Urothelium cell line (cell line): ENCODE measurements around the gene PLCH1.
A peak's percentile ranks its signal among the peaks of the same experiment; 100 is the strongest.

Source experiments
- DNase-seq: peaks from one replicate; pipeline ENCODE4 v3.0.0; 2011; ENCODE audit warnings: low spot score, mixed read lengths
- FAIRE-seq: peaks from 2 replicates; lab custom pipeline; 2011; peaks lifted over from hg19 to GRCh38; lab: Jason Lieb, UNC

PLCH1 gene

DNA sequence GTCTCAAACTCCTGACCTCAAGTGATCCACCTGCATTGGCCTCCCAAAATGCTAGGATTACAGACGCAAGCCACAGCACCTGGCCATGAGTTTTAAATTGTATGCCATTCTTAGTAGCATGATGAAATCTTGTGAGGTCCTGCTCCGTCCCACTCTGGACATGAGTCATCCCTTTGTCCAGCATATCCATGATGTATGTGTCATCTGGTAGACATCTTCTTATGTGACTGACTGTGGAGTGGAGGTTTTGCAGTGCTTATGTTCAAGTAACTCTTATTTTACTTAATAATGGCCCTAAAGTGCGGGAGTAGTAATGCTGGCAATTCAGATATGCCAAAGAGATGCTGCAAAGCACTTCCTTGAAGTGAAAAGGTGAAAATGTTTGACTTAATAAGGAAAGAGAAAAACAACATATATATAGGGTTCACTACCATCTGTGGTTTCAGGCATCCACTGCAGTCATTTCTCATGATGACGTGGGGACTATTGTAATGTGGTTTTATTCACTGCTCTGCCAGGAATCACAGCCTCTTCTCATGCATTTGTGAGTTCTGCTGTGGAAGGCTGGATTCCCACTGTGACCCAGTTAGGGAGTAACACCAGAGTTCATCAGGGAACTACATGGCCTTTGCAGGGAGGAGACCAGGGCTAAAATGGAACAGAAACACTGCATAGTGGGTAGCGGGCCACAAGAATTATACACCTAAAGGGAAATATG is 246.8 kb downstream of the PLCH1 start:
- DNase-seq (peak; percentile 20), FAIRE-seq (peak; percentile 30)

DNA sequence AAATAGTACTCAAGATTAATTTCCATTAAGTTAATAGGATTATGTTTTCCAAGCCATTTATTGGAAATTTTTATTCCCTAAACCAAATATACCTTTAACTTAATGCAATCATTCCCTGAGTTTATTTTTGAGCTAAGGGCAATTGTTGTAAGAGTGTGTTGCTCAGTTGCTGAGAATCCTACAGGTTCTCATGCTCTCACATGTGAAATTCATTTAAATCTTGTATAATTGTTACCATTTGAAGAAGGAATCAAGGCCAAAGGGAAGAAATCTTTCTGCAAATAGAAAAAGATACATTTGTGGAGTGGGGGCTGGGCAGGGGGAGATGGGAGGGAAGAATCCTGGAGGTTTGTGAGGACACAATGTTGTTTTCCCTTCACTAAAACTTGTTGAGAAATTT is 248.7 kb downstream of the PLCH1 start:
- DNase-seq = no peak
- FAIRE-seq = no peak

DNA sequence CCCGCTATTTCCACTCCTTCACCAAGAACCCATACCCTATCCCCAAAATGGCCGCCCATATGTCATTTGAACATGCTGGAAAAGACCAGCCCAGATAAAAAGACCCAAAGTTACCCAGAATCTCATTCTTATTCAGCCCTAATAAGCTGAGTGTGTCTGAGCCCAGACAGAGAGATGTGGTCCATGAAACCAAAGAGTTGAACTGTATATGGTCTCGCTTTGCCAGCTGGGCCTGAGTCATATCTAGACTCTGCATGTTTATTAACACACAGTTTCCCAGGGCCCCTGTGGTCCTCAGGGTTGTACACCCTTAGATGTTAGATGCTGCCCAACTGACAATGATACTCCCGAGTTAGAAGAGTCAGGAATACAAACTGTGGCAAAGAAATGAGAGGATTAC is 249.5 kb downstream of the PLCH1 start:
- no peak for DNase-seq
- no peak for FAIRE-seq

GRCh38 chr3:155494332-155494731 is 250.5 kb downstream of the PLCH1 start:
- FAIRE-seq = no peak

DNA sequence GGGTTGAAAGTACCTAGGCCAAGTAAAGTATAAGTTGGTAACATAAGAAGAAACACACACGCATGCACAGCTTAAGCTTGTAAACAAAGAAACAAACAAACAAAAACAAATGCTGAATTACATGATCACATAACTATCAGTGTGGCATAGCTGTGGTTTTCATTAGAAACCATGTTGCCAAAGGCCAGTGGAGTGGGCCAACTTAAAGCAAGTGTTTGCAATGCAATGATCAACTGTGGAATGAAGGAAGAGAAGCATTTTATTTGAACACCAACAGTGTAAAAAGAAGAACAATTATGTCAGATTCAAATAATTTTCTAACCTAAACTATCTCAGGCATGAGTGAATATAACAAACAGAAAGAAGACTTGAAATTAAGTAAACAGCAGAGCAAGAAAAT is 252.0 kb downstream of the PLCH1 start:
- DNase-seq (no peak), FAIRE-seq (no peak)

More at GRCh38 chr3:155494332-155494731, 250.5 kb downstream of the PLCH1 start:
- DNase-seq = no peak

GRCh38 chr3:155491696-155492095 is 253.2 kb downstream of the PLCH1 start:
- FAIRE-seq = no peak
- DNase-seq = no peak

DNA sequence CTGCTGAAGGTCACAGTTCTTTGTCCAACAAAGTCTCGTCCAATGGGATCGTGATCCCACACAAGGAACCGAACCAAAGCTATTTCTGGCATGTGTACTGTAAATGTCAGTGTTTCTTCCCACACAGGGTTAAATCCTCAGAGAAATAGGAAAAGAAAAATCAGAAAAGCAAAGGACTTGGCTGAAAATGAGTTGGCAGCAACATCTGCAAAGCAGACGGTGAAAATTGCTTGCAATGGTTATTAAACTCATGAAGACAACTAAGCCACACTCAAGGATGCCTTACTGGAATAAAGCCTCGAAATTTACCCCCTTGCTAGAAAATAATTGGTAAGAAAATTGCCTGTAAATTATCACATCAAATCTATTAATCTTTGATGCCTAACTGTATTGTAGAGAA is 256.2 kb downstream of the PLCH1 start:
- FAIRE-seq (no peak), DNase-seq (no peak)

- no peak for DNase-seq
- no peak for FAIRE-seq
Observed at GRCh38 chr3:155485897-155486296, 259.0 kb downstream of the PLCH1 start.

DNA sequence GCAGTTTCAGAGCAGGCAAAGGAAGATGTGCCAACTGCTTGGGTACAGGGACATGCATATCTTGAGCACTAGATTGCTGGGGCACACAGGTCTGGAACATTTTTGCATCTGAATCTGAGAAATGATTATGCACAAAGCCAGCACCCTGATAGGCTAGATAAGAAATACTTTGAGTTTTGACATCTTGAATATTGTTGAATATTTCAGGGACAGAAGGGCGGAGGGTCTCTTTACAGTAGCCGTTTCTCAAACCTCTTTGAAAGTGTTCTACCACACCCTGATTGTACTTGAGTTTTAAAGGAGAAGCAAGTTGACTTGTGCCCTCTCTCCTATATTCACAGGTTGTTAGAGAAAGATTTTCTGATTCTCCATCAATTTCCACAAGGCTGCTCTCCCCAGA is 263.3 kb downstream of the PLCH1 start:
- no peak for DNase-seq
- FAIRE-seq = no peak

DNA sequence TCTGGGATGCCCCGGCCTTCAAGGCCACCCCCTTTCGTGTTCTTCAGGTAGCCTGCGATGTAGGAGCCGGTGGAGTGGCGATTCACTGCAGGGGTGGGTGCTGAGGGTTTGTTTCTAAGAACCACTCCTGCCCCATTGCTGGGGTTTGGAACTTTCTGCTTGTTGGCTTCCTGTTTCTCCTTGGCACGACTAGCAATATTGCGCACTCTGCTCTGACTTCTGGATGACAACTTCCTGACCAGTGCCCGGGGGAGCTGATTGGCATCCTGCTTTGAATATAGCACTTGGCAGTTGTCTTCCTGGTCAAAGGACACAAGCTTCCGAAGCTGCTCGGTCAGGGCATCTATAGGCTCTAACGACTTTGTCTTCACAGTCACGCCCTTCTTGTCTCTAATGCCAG is 263.8 kb downstream of the PLCH1 start:
- DNase-seq = no peak
- no peak for FAIRE-seq

GRCh38 chr3:155465664-155466063 is 279.2 kb downstream of the PLCH1 start:
- DNase-seq = no peak
- no peak for FAIRE-seq

DNA sequence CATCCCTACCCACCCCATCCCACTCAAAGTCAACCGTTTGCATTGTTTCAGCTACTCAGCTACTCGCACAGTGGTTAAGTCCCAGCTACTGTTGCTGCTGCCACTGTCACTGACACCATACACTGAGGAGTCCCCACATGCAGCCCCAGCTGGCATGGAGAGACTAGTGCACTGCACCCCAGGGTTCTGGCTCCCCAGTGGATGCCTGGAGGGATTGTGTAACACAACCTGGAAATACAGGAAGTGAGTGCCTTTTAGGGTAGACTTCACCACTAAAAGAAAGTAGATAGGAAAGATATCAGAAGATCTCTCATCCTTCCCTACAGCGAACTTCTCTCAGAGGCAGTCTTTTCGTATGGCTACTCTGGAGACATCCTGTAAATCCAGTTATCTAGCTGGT is 282.2 kb downstream of the PLCH1 start:
- DNase-seq (no peak), FAIRE-seq (no peak)

GRCh38 chr3:155457591-155457990 is 287.3 kb downstream of the PLCH1 start:
- FAIRE-seq = no peak
- no peak for DNase-seq

DNA sequence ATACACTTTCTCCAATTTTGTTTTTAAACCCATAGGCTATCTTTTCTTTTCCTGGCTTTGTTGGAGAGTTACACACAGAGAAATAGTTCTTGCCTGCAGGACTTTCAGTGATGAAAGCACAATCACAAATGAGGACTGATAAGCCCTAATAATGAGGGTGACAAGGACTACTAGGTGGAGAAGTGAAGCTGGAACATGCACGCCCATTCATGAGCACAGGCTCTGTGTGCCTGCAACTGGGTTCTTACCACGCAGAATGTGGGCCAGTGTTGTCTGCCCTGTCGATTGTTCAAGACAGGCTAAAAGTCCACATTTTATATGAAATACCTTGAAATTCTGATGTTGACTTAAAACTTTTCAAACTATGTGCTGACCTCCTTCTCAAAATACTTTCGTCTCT is 289.1 kb downstream of the PLCH1 start:
- FAIRE-seq (no peak), DNase-seq (no peak)

DNA sequence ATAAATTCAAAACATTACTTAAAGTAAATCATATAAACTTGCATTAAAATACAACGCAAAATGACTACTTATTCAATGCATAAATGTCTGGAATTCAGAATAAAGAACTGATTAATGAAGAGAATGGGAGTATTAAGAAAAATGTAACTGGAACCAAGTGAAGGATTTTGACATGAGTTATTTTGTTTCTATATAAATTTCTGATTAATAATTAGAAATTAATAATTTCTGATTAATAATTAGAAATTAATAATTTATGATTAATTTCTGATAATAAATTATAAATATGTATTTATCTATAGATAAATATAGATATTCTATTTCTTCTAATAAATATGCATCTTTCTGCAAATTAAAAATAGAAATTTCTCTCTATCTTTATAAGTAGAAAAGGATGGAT is 291.4 kb downstream of the PLCH1 start:
- FAIRE-seq = no peak
- no peak for DNase-seq

DNA sequence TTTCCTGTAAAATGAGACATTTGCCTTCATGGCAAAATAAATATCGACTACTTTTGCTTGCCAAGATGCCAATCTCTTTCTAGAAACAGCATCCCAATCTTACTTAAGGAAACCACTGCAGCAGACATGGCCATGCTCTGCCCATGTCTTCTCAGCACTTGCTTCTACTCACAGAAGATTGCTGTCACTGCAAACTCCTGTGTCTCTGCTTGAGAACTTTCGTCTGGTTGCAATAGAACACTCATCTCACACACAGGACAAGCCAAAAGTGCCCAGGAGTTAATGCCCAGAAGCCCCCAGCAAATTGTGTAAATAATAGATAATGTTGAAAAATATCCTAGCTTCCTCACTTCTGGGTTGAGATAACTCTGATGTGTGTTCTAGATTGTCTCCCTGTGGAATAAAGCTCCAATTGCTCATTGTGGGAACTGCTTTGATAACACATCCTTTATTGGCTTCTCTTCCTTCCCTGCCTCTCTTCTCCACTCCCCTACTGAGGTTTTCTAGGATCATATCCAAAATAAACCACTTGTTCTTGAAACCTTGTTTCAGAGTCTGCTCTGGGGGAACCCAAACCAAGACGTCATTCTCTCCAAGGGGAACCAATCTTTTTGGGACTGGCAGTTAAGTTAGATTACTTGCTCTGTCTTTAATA is 295.1 kb downstream of the PLCH1 start:
- FAIRE-seq = no peak

DNA sequence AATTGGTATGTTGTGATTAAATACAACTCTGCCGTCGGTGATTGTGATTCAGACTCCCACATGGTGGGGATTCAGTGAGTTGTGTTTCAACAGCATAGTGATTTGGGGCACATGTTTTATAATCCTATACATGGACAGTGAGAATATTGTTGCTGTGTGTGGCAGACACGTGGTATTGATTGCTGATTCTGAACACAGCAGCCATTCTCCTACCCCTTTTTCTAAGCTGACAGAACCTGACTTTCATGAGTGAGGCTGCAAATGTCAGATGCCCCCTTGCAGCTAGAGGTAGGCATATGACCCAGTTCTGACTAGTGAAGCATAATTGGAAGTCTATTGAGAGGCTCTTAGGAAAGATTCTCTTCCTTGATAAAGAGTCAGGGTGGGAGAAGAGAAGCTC is 296.3 kb downstream of the PLCH1 start:
- no peak for FAIRE-seq

More for the DNA sequence above, 295.1 kb downstream of the PLCH1 start:
- no peak for DNase-seq

DNA sequence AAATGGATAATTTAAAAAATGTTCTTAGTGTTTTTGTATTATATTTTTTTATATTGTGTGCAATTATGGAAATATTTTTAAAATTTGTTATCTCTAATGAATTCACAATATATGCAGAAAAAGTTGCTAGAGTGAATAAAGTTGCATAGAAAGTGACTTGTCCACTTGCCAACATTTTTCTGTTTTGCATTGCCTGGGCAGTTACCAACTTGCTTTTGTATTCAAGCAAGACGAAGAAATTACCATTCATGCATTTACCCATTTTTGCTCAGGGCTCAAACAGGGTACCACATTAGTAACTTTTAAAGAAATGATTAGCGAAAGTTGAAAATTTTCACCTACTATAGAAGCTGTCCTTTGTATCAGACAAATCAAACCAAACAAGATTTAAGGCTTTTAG is 298.5 kb downstream of the PLCH1 start:
- FAIRE-seq = no peak
- DNase-seq = no peak

More for the DNA sequence above, 296.3 kb downstream of the PLCH1 start:
- no peak for DNase-seq

GRCh38 chr3:155444771-155445170 is 300.1 kb downstream of the PLCH1 start:
- no peak for FAIRE-seq

DNA sequence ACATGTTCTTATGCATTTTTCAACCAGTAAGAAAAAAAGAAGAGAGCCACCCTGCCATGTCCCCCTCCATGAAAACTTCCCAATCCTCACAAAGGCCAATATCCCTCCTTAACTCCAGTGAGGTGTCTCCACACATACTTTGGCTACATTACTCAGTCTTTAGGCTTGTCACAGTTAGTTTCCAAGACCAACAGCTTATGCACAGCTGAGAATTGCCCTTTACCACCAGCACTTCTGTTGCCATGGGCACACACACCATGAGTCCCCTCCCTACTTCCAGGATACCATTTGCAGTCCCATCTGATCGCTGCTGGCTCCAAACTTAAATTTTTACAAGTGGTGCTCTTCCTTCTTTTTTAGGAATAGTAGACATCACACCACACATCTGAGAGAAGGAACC is 301.1 kb downstream of the PLCH1 start:
- no peak for FAIRE-seq

More at GRCh38 chr3:155444771-155445170, 300.1 kb downstream of the PLCH1 start:
- DNase-seq = no peak

DNA sequence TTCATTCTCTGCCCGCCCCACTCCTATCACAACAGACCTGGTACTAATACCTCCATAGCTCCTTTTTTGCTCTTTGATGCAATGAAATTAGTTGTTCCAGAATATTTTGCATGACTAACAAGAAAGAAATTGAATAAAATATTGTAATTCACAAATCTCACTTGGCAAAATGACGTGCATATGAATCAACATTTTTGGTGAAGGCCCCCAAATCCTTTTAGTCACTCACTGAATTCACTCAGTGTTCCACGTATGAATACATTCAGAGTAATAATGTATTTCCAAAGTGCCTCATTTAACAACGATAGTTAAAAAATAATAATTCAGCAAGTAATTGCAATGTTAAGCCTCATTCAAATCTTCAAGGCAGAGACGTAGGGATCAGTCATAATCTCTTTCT is 302.8 kb downstream of the PLCH1 start:
- FAIRE-seq = no peak
- no peak for DNase-seq

More for the DNA sequence above, 301.1 kb downstream of the PLCH1 start:
- no peak for DNase-seq

DNA sequence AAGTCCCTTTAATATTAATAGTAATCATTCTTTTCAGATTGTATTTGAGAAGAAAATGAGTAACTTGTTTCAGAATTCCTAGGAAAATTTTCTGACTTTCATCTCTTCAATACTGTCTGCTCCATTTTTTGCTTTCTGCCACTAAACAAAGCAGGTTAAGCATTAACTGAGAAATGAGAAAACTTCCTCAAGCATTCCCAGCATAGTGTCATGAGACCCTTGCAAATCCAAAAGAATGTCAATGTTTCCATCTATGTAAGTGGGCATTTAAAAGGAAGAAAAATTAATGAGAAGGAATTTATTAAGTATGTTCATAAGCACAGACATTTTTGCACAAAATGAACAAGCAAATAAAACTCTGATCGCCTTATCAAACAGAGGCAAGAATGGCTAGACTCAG is 303.4 kb downstream of the PLCH1 start:
- no peak for FAIRE-seq
- no peak for DNase-seq

DNA sequence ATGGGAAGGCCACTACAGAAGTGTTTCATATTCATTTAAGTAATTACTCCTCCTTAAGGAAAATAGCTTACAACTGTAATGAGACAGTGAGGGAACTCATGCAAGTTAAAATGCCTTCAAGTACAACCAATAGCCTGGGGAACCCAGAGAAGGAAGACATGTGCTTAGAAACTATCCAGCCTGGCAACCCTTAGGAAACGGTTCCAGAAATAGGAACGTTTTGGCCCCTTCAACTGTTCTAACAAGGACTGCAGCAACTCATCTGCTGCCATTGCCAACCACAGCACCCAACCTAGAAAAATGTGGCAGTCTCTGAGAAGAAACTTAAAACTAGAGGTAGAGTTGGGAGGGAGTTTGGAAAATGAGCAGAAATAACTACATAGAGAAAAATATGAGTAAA is 303.8 kb downstream of the PLCH1 start:
- FAIRE-seq (no peak), DNase-seq (no peak)
